GM19397 (cell line): ENCODE results near the gene TTLL3.
"Not testable (repeated sequence)": the region's sequence is repeated elsewhere in the genome, so short reads cannot be mapped to it uniquely, and the experiment has no call there.

Experiments used
- ATAC-seq: cut with Tn5 transposase; IDR thresholded peaks from one replicate; pipeline ENCODE4 v1.9.1; 2021; ENCODE audit warnings: mild to moderate bottlenecking, moderate library complexity; ENCODE audit not compliant: unreplicated experiment

TTLL3 gene

GRCh38 chr3:9865125-9865637 is 55.1 kb downstream of the TTLL3 start:
- ATAC-seq, result not testable (repeated sequence)

- ATAC-seq, result no peak
Measured at GRCh38 chr3:9866639-9867038, 56.6 kb downstream of the TTLL3 start.

GRCh38 chr3:9867106-9867505 is 57.0 kb downstream of the TTLL3 start:
- ATAC-seq, result no peak

- no peak for ATAC-seq
Measured at GRCh38 chr3:9869955-9870354, 59.9 kb downstream of the TTLL3 start.

- ATAC-seq, result no peak
Measured at GRCh38 chr3:9870978-9871377, 60.9 kb downstream of the TTLL3 start.

- not testable (repeated sequence) for ATAC-seq
Measured at GRCh38 chr3:9872067-9872466, 62.0 kb downstream of the TTLL3 start.

- no peak for ATAC-seq
Measured at GRCh38 chr3:9875448-9875847, 65.4 kb downstream of the TTLL3 start.

- ATAC-seq, result not testable (repeated sequence)
Measured at GRCh38 chr3:9876255-9876654, 66.2 kb downstream of the TTLL3 start.

- ATAC-seq, result no peak
Measured at GRCh38 chr3:9876991-9877390, 66.9 kb downstream of the TTLL3 start.

GRCh38 chr3:9878700-9879099 is 68.6 kb downstream of the TTLL3 start:
- ATAC-seq, result no peak

GRCh38 chr3:9879830-9880549 is 69.9 kb downstream of the TTLL3 start, which contains the start of gene CIDEC:
CIDEC (minus strand) TSS chr3:9880253; CDS start chr3:9878486, 1,767 bp downstream.
- no peak for ATAC-seq

- ATAC-seq, result no peak
Measured at GRCh38 chr3:9881441-9881840, 71.4 kb downstream of the TTLL3 start.

- ATAC-seq, result no peak
Measured at GRCh38 chr3:9883706-9884554, 73.9 kb downstream of the TTLL3 start.

GRCh38 chr3:9884555-9885165 is 74.6 kb downstream of the TTLL3 start:
- no peak for ATAC-seq
